HCT116 (cell line): Measurements from ENCODE around the gene HYAL1. TPM values are rescaled to one million over a fixed set of nuclear protein-coding genes. Genes with fewer than 3 reads are reported as not detected.

Experiments
- ATAC-seq: fragments of 200-7000 bp; cut with Tn5 transposase; 2 replicates; pipeline ENCODE4 v1.9.1; 2020; ENCODE audit warnings: mild to moderate bottlenecking, moderate library complexity
- BruUV-seq: library from RNA; stranded (reverse); fragments of 400-500 nt; replicated peaks from 2 replicates; lab custom pipeline; 2021; lab: Mats Ljungman, UMichigan
- CTCF ChIA-PET: fragments of 300-600 bp; sonication (Branson Sonifier 250); formaldehyde crosslinking; loops from one replicate; lab custom pipeline; 2021; ENCODE audit warnings: antibody characterized with exemption; lab: Charles Lee
- POLR2A ChIA-PET: fragments of 300-600, 350-600 bp; sonication (Branson Sonifier 250); formaldehyde crosslinking; loops from one replicate; lab custom pipeline; 2021; ENCODE audit warnings: antibody characterized with exemption; lab: Charles Lee
- RAD21 ChIA-PET, 2 experiments: fragments of 300-600 bp; sonication (Branson Sonifier 250); formaldehyde crosslinking; loops; one replicate each; lab custom pipeline; 2023; ENCODE audit warnings: low total read pairs in 2 of 2; ENCODE audit not compliant: uncharacterized antibody in 2 of 2, unreplicated experiment in 2 of 2, low non-redundant PET in 1 of 2; lab: Charles Lee
- DNase-seq: peaks from one replicate; pipeline ENCODE4 v3.0.0-alpha.2; 2010; ENCODE audit warnings: low read depth, low spot score
- H2AFZ ChIP-seq: fragments of 200-600 bp; shearing (Covaris generic), sonication (generic); 2 replicates; pipeline ENCODE4 v1.6.1; 2017; ENCODE audit warnings: low read depth, mixed run types, mixed read lengths, antibody characterized with exemption, low read length; ENCODE audit not compliant: poor library complexity, severe bottlenecking
- H3K27ac ChIP-seq: 2 replicates; pipeline ENCODE4 v1.5.1; 2012; ENCODE audit warnings: low read depth, low read length
- H3K27me3 ChIP-seq: fragments of 200-600 bp; sonication (generic); 2 replicates; pipeline ENCODE4 v1.6.1; 2016; ENCODE audit warnings: mixed run types, low read length, mixed read lengths; ENCODE audit not compliant: insufficient read depth
- H3K36me3 ChIP-seq, 2 experiments: fragments of 200-500 bp in 1 of 2; fragments of 200-600 bp in 1 of 2; sonication (Bioruptor generic) in 1 of 2; sonication (generic) in 1 of 2; 2 replicates each; pipeline versions ENCODE4 v1.5.1 to v1.6.1; 2014 to 2016; ENCODE audit warnings: low read length in 2 of 2, inconsistent platforms in 1 of 2, mixed read lengths in 1 of 2, mixed run types in 1 of 2; ENCODE audit not compliant: insufficient read depth in 2 of 2, control insufficient read depth in 1 of 2
- H3K4me1 ChIP-seq, 2 experiments: fragments of 200-600 bp in 1 of 2; sonication (generic) in 1 of 2; 2 replicates each; pipeline versions ENCODE4 v1.5.1 to v1.6.1; 2012 to 2017; ENCODE audit warnings: low read length in 2 of 2, inconsistent platforms in 1 of 2, mild to moderate bottlenecking in 1 of 2, mixed read lengths in 1 of 2, mixed run types in 1 of 2, moderate library complexity in 1 of 2; ENCODE audit not compliant: insufficient read depth in 2 of 2, control insufficient read depth in 1 of 2
- H3K4me2 ChIP-seq: fragments of 200-600 bp; sonication (generic); 2 replicates; pipeline ENCODE4 v1.6.1; 2017; ENCODE audit warnings: mixed run types, low read length, mixed read lengths
- H3K4me3 ChIP-seq, 2 experiments: fragments of 200-600 bp in 1 of 2; sonication (generic) in 1 of 2; replicated peaks in 1 of 2; 2 replicates each; pipeline ENCODE4 v1.5.1; 2011 to 2016; ENCODE audit warnings: low read length in 2 of 2, control low read depth in 1 of 2, low read depth in 1 of 2, mild to moderate bottlenecking in 1 of 2, mixed read lengths in 1 of 2, mixed run types in 1 of 2
- H3K79me2 ChIP-seq: fragments of 200-600 bp; sonication (generic); 2 replicates; pipeline ENCODE4 v1.6.1; 2017; ENCODE audit warnings: mild to moderate bottlenecking, mixed run types, low read length, moderate library complexity, mixed read lengths; ENCODE audit not compliant: insufficient read depth
- H3K9ac ChIP-seq: fragments of 200-600 bp; sonication (generic); 2 replicates; pipeline ENCODE4 v1.6.1; 2016; ENCODE audit warnings: low read length, mixed read lengths
- H3K9me2 ChIP-seq: fragments of 200-600 bp; sonication (generic), shearing (Covaris generic); 2 replicates; pipeline ENCODE4 v1.6.1; 2017; ENCODE audit warnings: mixed run types, mild to moderate bottlenecking, moderate library complexity; ENCODE audit not compliant: insufficient read depth
- H3K9me3 ChIP-seq, 2 experiments: fragments of 200-500 bp in 1 of 2; fragments of 200-600 bp in 1 of 2; sonication (Bioruptor generic) in 1 of 2; sonication (generic) in 1 of 2; 2 replicates each; pipeline ENCODE4 v1.6.1; 2014 to 2017; ENCODE audit warnings: low read length in 2 of 2, mixed read lengths in 2 of 2, inconsistent platforms in 1 of 2, low read depth in 1 of 2, mild to moderate bottlenecking in 1 of 2, mixed run types in 1 of 2, moderate library complexity in 1 of 2; ENCODE audit not compliant: control insufficient read depth in 1 of 2, insufficient read depth in 1 of 2
- H4K20me1 ChIP-seq: fragments of 200-600 bp; sonication (generic), shearing (Covaris generic); 2 replicates; pipeline ENCODE4 v1.6.1; 2017; ENCODE audit warnings: mixed run types, mild to moderate bottlenecking, moderate library complexity; ENCODE audit not compliant: insufficient read depth
- CTCF ChIP-seq, 3 experiments: fragments of 200-600 bp in 1 of 3; sonication (generic) in 1 of 3; IDR thresholded peaks in 2 of 3; conservative IDR thresholded peaks in 1 of 3; 2 replicates each; pipeline ENCODE4 v1.5.1; 2012 to 2017; ENCODE audit warnings: low read depth in 2 of 3, low read length in 2 of 3, antibody characterized with exemption in 1 of 3, borderline replicate concordance in 1 of 3, control low read depth in 1 of 3, mild to moderate bottlenecking in 1 of 3, mixed read lengths in 1 of 3, mixed run types in 1 of 3, moderate library complexity in 1 of 3; ENCODE audit not compliant: insufficient read depth in 1 of 3
- SRF ChIP-seq: IDR thresholded peaks from 2 replicates; pipeline ENCODE4 v1.6.1; 2012; ENCODE audit warnings: low read depth
- intact Hi-C: fragments of 100-400 bp; cut with micrococcal nuclease; formaldehyde crosslinking; loops from 2 replicates; pipeline ENCODE4 v1.10.0; 2022
- total RNA-seq: library from RNA; stranded (reverse); gene quantifications from one replicate; pipeline ENCODE4 v1.2.1, GENCODE V29; 2021; ENCODE audit not compliant: unreplicated experiment

HYAL1 gene
- total RNA-seq, 1 experiment from 2014 or later, result 6.1 TPM

GRCh38 chr3:50342813-50343633 lies 39.6 kb upstream of the HYAL1 start:
- H3K4me2 ChIP-seq, result no peak overlapping the region
- POLR2A ChIA-PET, result no interaction called here

More at GRCh38 chr3:50342813-50343633, 39.6 kb upstream of the HYAL1 start:
- BruUV-seq, result no TSS peak
- Histone ChIP-seq H3K27ac (no peak overlapping the region), H3K9ac (no peak overlapping the region), H3K36me3 (peaks cover 0 to 3% of the 10 kb centered on the region in 2 experiments; a peak in 1 of 4 replicates), H3K79me2 (peaks cover 21% of the 10 kb centered on the region), H4K20me1 (no peaks in the 10 kb centered on the region), H3K4me1 (peaks cover 24 to 60% of the 10 kb centered on the region in 2 experiments), H3K27me3 (no peaks in the 10 kb centered on the region), H2AFZ (no peak overlapping the region), H3K9me3 (no peaks in the 10 kb centered on the region), H3K4me3 (no peak overlapping the region), H3K9me2 (no peaks in the 10 kb centered on the region)
- CTCF ChIA-PET, result no interaction called here
- intact Hi-C loops, result no loop called here
- ATAC-seq, result no peak
- TF ChIP-seq CTCF (IDR thresholded peaks at IDR 0.05 in 2 of 3, conservative IDR thresholded peaks at IDR 0.05 in 1 of 3; ENCODE audit: borderline replicate concordance in 1 of 3, insufficient read depth in 1 of 3, low read depth in 2 of 3, low read length in 2 of 3) (peak in 2 of 3 experiments; percentile 24 to 32; a peak in 2 of 6 replicates), SRF (no peak)
- TF ChIP-seq, all 23 proteins: peak for 1
- DNase-seq, result no peak
- RAD21 ChIA-PET, result no interaction called here
